ENCODE measurements around the gene SELENON. TPM values are rescaled to one million over a fixed set of nuclear protein-coding genes. Genes with fewer than 3 reads are reported as not detected.
A peak's percentile ranks its signal among the peaks of the same experiment; 100 is the strongest.

SELENON gene
- 5.2 and 5.3 TPM in 2 replicates for total RNA-seq

- H3K27ac Mint-ChIP-seq, result no peak within 1 kb of the TSS
- DNase-seq (ENCODE audit: low spot score), result peak; percentile 17
- peaks cover 30% of the 10 kb centered on the region for H3K27me3 Mint-ChIP-seq (ENCODE audit: insufficient read depth)
- H3K4me1 Mint-ChIP-seq (ENCODE audit: low read depth), result peaks cover 27% of the 10 kb centered on the region
- no peaks in the 10 kb centered on the region for H3K9me3 Mint-ChIP-seq
- peaks cover 4% of the 10 kb centered on the region for H3K36me3 Mint-ChIP-seq (ENCODE audit: low read depth)
- peak within 1 kb of the TSS; percentile 72 for H3K4me3 Mint-ChIP-seq
- intact Hi-C loops (cut with micrococcal nuclease), result loop anchor here (5.0 kb wide), 3 partner anchors 123 to 298 kb away; no protein-coding TSS in a partner anchor
Observed at GRCh38 chr1:25799935-25800702, at the start of gene SELENON. TSS of gene SELENON (plus strand) at chr1:25800193. CDS start at chr1:25800231, 38 bp downstream.

GRCh38 chr1:25750923-25751605, 48.9 kb upstream of the SELENON start:
- H3K9me3 Mint-ChIP-seq, result no peaks in the 10 kb centered on the region
- H3K27me3 Mint-ChIP-seq (ENCODE audit: insufficient read depth), result peaks cover 26% of the 10 kb centered on the region
- H3K4me3 Mint-ChIP-seq, result no peak overlapping the region
- H3K27ac Mint-ChIP-seq, result no peak overlapping the region
- H3K36me3 Mint-ChIP-seq (ENCODE audit: low read depth), result no peaks in the 10 kb centered on the region
- intact Hi-C loops (cut with micrococcal nuclease), result no loop called here
- H3K4me1 Mint-ChIP-seq (ENCODE audit: low read depth), result peaks cover 7% of the 10 kb centered on the region
- DNase-seq (ENCODE audit: low spot score), result no peak

GRCh38 chr1:25754470-25755181, 45.4 kb upstream of the SELENON start:
- no peak for DNase-seq (ENCODE audit: low spot score)
- H3K4me3 Mint-ChIP-seq, result no peak overlapping the region
- no peaks in the 10 kb centered on the region for H3K9me3 Mint-ChIP-seq
- no peak overlapping the region for H3K27ac Mint-ChIP-seq
- peaks cover 33% of the 10 kb centered on the region for H3K27me3 Mint-ChIP-seq (ENCODE audit: insufficient read depth)
- no peaks in the 10 kb centered on the region for H3K36me3 Mint-ChIP-seq (ENCODE audit: low read depth)
- H3K4me1 Mint-ChIP-seq (ENCODE audit: low read depth), result peaks cover 7% of the 10 kb centered on the region
- intact Hi-C loops (cut with micrococcal nuclease), result no loop called here

GRCh38 chr1:25755475-25756125, 44.4 kb upstream of the SELENON start:
- no peaks in the 10 kb centered on the region for H3K36me3 Mint-ChIP-seq (ENCODE audit: low read depth)
- no peaks in the 10 kb centered on the region for H3K9me3 Mint-ChIP-seq
- no peak overlapping the region for H3K4me3 Mint-ChIP-seq
- no peak overlapping the region for H3K27ac Mint-ChIP-seq
- no peak for DNase-seq (ENCODE audit: low spot score)
- intact Hi-C loops (cut with micrococcal nuclease), result no loop called here
- peaks cover 7% of the 10 kb centered on the region for H3K4me1 Mint-ChIP-seq (ENCODE audit: low read depth)
- peaks cover 37% of the 10 kb centered on the region for H3K27me3 Mint-ChIP-seq (ENCODE audit: insufficient read depth)

GRCh38 chr1:25756215-25756614, 43.8 kb upstream of the SELENON start:
- Mint-ChIP-seq H3K4me3 (no peak overlapping the region), H3K9me3 (no peaks in the 10 kb centered on the region), H3K27me3 (ENCODE audit: insufficient read depth) (peaks cover 32% of the 10 kb centered on the region), H3K27ac (no peak overlapping the region), H3K36me3 (ENCODE audit: low read depth) (no peaks in the 10 kb centered on the region), H3K4me1 (ENCODE audit: low read depth) (peaks cover 7% of the 10 kb centered on the region)
- intact Hi-C loops (cut with micrococcal nuclease), result no loop called here
- DNase-seq (ENCODE audit: low spot score), result no peak

- no peak for DNase-seq (ENCODE audit: low spot score)
- Mint-ChIP-seq H3K27ac (no peak overlapping the region), H3K9me3 (no peaks in the 10 kb centered on the region), H3K4me1 (ENCODE audit: low read depth) (peaks cover 7% of the 10 kb centered on the region), H3K4me3 (no peak overlapping the region), H3K27me3 (ENCODE audit: insufficient read depth) (peaks cover 34% of the 10 kb centered on the region), H3K36me3 (ENCODE audit: low read depth) (no peaks in the 10 kb centered on the region)
- intact Hi-C loops (cut with micrococcal nuclease), result no loop called here
Observed at GRCh38 chr1:25757151-25757845, 42.7 kb upstream of the SELENON start.

GRCh38 chr1:25757846-25758185, 42.2 kb upstream of the SELENON start:
- Mint-ChIP-seq H3K4me1 (ENCODE audit: low read depth) (peaks cover 7% of the 10 kb centered on the region), H3K27me3 (ENCODE audit: insufficient read depth) (peaks cover 34% of the 10 kb centered on the region), H3K9me3 (no peaks in the 10 kb centered on the region), H3K4me3 (no peak overlapping the region), H3K36me3 (ENCODE audit: low read depth) (no peaks in the 10 kb centered on the region), H3K27ac (no peak overlapping the region)
- intact Hi-C loops (cut with micrococcal nuclease), result no loop called here
- no peak for DNase-seq (ENCODE audit: low spot score)

- Mint-ChIP-seq H3K4me1 (ENCODE audit: low read depth) (peaks cover 7% of the 10 kb centered on the region), H3K27me3 (ENCODE audit: insufficient read depth) (peaks cover 31% of the 10 kb centered on the region), H3K36me3 (ENCODE audit: low read depth) (no peaks in the 10 kb centered on the region), H3K27ac (no peak overlapping the region), H3K4me3 (no peak overlapping the region), H3K9me3 (no peaks in the 10 kb centered on the region)
- DNase-seq (ENCODE audit: low spot score), result no peak
- intact Hi-C loops (cut with micrococcal nuclease), result no loop called here
Observed at GRCh38 chr1:25758466-25759070, 41.4 kb upstream of the SELENON start.

- H3K9me3 Mint-ChIP-seq, result no peaks in the 10 kb centered on the region
- intact Hi-C loops (cut with micrococcal nuclease), result no loop called here
- no peaks in the 10 kb centered on the region for H3K4me1 Mint-ChIP-seq (ENCODE audit: low read depth)
- no peaks in the 10 kb centered on the region for H3K36me3 Mint-ChIP-seq (ENCODE audit: low read depth)
- H3K27ac Mint-ChIP-seq, result no peak overlapping the region
- H3K27me3 Mint-ChIP-seq (ENCODE audit: insufficient read depth), result peaks cover 25% of the 10 kb centered on the region
- DNase-seq (ENCODE audit: low spot score), result no peak
- no peak overlapping the region for H3K4me3 Mint-ChIP-seq
Observed at GRCh38 chr1:25760122-25760719, 39.8 kb upstream of the SELENON start.

GRCh38 chr1:25760871-25761270, 39.1 kb upstream of the SELENON start:
- Mint-ChIP-seq H3K36me3 (ENCODE audit: low read depth) (no peaks in the 10 kb centered on the region), H3K4me3 (no peak overlapping the region), H3K27me3 (ENCODE audit: insufficient read depth) (peaks cover 25% of the 10 kb centered on the region), H3K4me1 (ENCODE audit: low read depth) (no peaks in the 10 kb centered on the region), H3K9me3 (no peaks in the 10 kb centered on the region), H3K27ac (no peak overlapping the region)
- no peak for DNase-seq (ENCODE audit: low spot score)
- intact Hi-C loops (cut with micrococcal nuclease), result no loop called here

- DNase-seq (ENCODE audit: low spot score), result no peak
- intact Hi-C loops (cut with micrococcal nuclease), result no loop called here
- Mint-ChIP-seq H3K27me3 (ENCODE audit: insufficient read depth) (peaks cover 16% of the 10 kb centered on the region), H3K4me3 (no peak overlapping the region), H3K4me1 (ENCODE audit: low read depth) (no peaks in the 10 kb centered on the region), H3K36me3 (ENCODE audit: low read depth) (no peaks in the 10 kb centered on the region), H3K27ac (no peak overlapping the region), H3K9me3 (no peaks in the 10 kb centered on the region)
Observed at GRCh38 chr1:25763493-25763892, 36.5 kb upstream of the SELENON start.
